ENCODE data around the gene OR6B2. TPM values are rescaled to one million over a fixed set of nuclear protein-coding genes. Genes with fewer than 3 reads are reported as not detected.

OR6B2 gene
- total RNA-seq, 1 donor from 2014 or later: 0.23 TPM

- no peak for DNase-seq (ENCODE audit: low spot score)
- Mint-ChIP-seq H3K27me3 (ENCODE audit: unreplicated experiment) (peaks cover 6% of the 10 kb centered on the region), H3K9me3 (ENCODE audit: unreplicated experiment) (peaks cover 3% of the 10 kb centered on the region), H3K27ac (ENCODE audit: unreplicated experiment) (no peak overlapping the region), H3K36me3 (ENCODE audit: low read depth, unreplicated experiment) (no peaks in the 10 kb centered on the region), H3K4me1 (ENCODE audit: unreplicated experiment) (peaks cover 10% of the 10 kb centered on the region), H3K4me3 (ENCODE audit: unreplicated experiment) (no peak overlapping the region)
- no peak for TF ChIP-seq CTCF (IDR thresholded peaks at IDR 0.05; ENCODE audit: unreplicated experiment)
Measured at GRCh38 chr2:240032406-240033329, 2.4 kb upstream of the OR6B2 start.

DNA sequence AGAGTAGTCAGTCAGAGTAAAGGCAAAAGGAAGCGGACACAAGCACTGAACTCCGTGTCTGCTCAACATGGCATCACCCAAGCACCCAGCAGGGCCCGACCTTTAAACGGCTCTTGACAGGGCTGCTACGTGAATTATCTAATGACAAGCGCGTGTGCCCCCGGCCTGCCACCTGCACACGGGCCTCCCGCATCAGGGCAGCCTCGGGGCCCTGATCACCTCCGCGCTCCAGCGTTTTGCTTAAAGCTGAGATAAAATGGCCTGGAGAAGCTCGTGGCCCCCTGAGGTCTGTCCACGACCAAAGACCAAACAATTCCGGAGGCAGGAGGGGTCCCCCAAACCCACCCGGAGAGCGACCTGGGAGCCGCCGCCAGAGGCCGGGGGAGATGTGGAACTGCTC lies 5.5 kb downstream of the OR6B2 start:
- Mint-ChIP-seq H3K9me3 (ENCODE audit: unreplicated experiment) (peaks cover 4% of the 10 kb centered on the region), H3K4me1 (ENCODE audit: unreplicated experiment) (peaks cover 9% of the 10 kb centered on the region), H3K27me3 (ENCODE audit: unreplicated experiment) (peaks cover 9% of the 10 kb centered on the region), H3K36me3 (ENCODE audit: low read depth, unreplicated experiment) (peaks cover 16% of the 10 kb centered on the region), H3K4me3 (ENCODE audit: unreplicated experiment) (peak overlapping the region; percentile 95), H3K27ac (ENCODE audit: unreplicated experiment) (peak overlapping the region; percentile 80)
- no peak for DNase-seq (ENCODE audit: low spot score)
- TF ChIP-seq CTCF (IDR thresholded peaks at IDR 0.05; ENCODE audit: unreplicated experiment): no peak

GRCh38 chr2:240023792-240024191 lies 6.4 kb downstream of the OR6B2 start:
- TF ChIP-seq CTCF (IDR thresholded peaks at IDR 0.05; ENCODE audit: unreplicated experiment): no peak
- no peak overlapping the region for H3K27ac Mint-ChIP-seq (ENCODE audit: unreplicated experiment)
- peaks cover 9% of the 10 kb centered on the region for H3K4me1 Mint-ChIP-seq (ENCODE audit: unreplicated experiment)
- peaks cover 4% of the 10 kb centered on the region for H3K9me3 Mint-ChIP-seq (ENCODE audit: unreplicated experiment)
- DNase-seq (ENCODE audit: low spot score): no peak
- peaks cover 7% of the 10 kb centered on the region for H3K27me3 Mint-ChIP-seq (ENCODE audit: unreplicated experiment)
- H3K36me3 Mint-ChIP-seq (ENCODE audit: low read depth, unreplicated experiment): peaks cover 20% of the 10 kb centered on the region
- H3K4me3 Mint-ChIP-seq (ENCODE audit: unreplicated experiment): peak overlapping the region; percentile 95

GRCh38 chr2:240021488-240022104 lies 8.6 kb downstream of the OR6B2 start:
- Mint-ChIP-seq H3K4me3 (ENCODE audit: unreplicated experiment) (no peak overlapping the region), H3K27me3 (ENCODE audit: unreplicated experiment) (peaks cover 7% of the 10 kb centered on the region), H3K27ac (ENCODE audit: unreplicated experiment) (no peak overlapping the region), H3K36me3 (ENCODE audit: low read depth, unreplicated experiment) (peaks cover 37% of the 10 kb centered on the region), H3K9me3 (ENCODE audit: unreplicated experiment) (no peaks in the 10 kb centered on the region), H3K4me1 (ENCODE audit: unreplicated experiment) (peaks cover 9% of the 10 kb centered on the region)
- DNase-seq (ENCODE audit: low spot score): peak; percentile 86
- peak; percentile 65 for TF ChIP-seq CTCF (IDR thresholded peaks at IDR 0.05; ENCODE audit: unreplicated experiment)
